Transverse colon (tissue), 4 donors: ENCODE data around the gene INAFM2. TPM values are rescaled to one million over a fixed set of nuclear protein-coding genes. Genes with fewer than 3 reads are reported as not detected.

Source experiments
- DNase-seq: peaks from one replicate; pipeline ENCODE4 v3.0.0-alpha.2; 2019
- H3K27ac ChIP-seq, 4 donors: fragments of 200-600 bp; sonication (generic); 2 replicates each; pipeline ENCODE4 v1.5.1; 2016 to 2018; ENCODE audit warnings: inconsistent platforms in 4 of 4
- H3K27me3 ChIP-seq: fragments of 200-600 bp; sonication (generic); 2 replicates; pipeline ENCODE4 v1.5.1; 2017; ENCODE audit warnings: inconsistent platforms
- H3K36me3 ChIP-seq, 4 donors: fragments of 200-600 bp; sonication (generic); 2 replicates each; pipeline ENCODE4 v1.5.1; 2017 to 2019; ENCODE audit warnings: inconsistent platforms in 4 of 4
- H3K4me1 ChIP-seq, 4 donors: fragments of 200-600 bp; sonication (generic); 2 replicates each; pipeline ENCODE4 v1.5.1; 2017 to 2020; ENCODE audit warnings: inconsistent platforms in 4 of 4
- H3K4me3 ChIP-seq, 4 donors: fragments of 200-600 bp; sonication (generic); 1 replicate in 1 of 4; 2 replicates in 3 of 4; pipeline versions ENCODE4 v1.5.1 to v1.6.1; 2017 to 2019; ENCODE audit warnings: inconsistent platforms in 4 of 4
- H3K9me3 ChIP-seq, 2 donors: fragments of 200-600 bp; sonication (generic); 2 replicates each; pipeline ENCODE4 v1.5.1; 2017 to 2019; ENCODE audit warnings: inconsistent platforms in 2 of 2
- CTCF ChIP-seq, 5 experiments: fragments of 200-600 bp in 3 of 5; fragments of 450-650 bp in 2 of 5; sonication (generic) in 3 of 5; IDR thresholded peaks; 1 replicate in 2 of 5; 2 replicates in 3 of 5; pipeline ENCODE4 v1.5.1; 2016 to 2017; ENCODE audit warnings: antibody characterized with exemption in 5 of 5, inconsistent platforms in 3 of 5, mild to moderate bottlenecking in 2 of 5, moderate library complexity in 1 of 5
- EP300 ChIP-seq: sonication (generic); formaldehyde crosslinking; IDR thresholded peaks from one replicate; pipeline ENCODE4 v1.6.1; 2017; ENCODE audit warnings: antibody characterized with exemption, low read depth
- POLR2A ChIP-seq: fragments of 450-650 bp; IDR thresholded peaks from one replicate; pipeline ENCODE4 v1.6.1; 2016; ENCODE audit warnings: antibody characterized with exemption, mild to moderate bottlenecking, moderate library complexity
- POLR2AphosphoS5 ChIP-seq, 3 donors: sonication (generic); formaldehyde crosslinking; IDR thresholded peaks; one replicate each; pipeline ENCODE4 v1.6.1; 2016; ENCODE audit warnings: antibody characterized with exemption in 3 of 3
- WGBS, 2 donors: methylation state at CpG; one replicate each; pipeline ENCODE4 v1.1.5; 2018; ENCODE audit warnings: low coverage in 1 of 2; 5-methylcytosine and 5-hydroxymethylcytosine counted together
- in situ Hi-C, 4 donors: fragments of 200-750 bp; cut with MboI; loops; one replicate each; pipeline versions ENCODE4 v1.15.0 to v1.15.1; 2017; ENCODE audit warnings: low sequenced_read_pairs in 3 of 4, low pct_ligation_motif_present in 1 of 4, low pct_unique_long_range_greater_than_20kb in 1 of 4
- intact Hi-C: fragments of 100-400 bp; cut with DNase I; formaldehyde crosslinking; loops from one replicate; pipeline ENCODE4 v1.15.1; 2023; ENCODE audit warnings: low total_unique reads
- total RNA-seq, 4 donors: library from RNA; depleted of rRNA; stranded (reverse); fragments of >200 nt; gene quantifications; one replicate each; pipeline ENCODE4 v1.1.0, GENCODE V29; 2016

Gene INAFM2
- total RNA-seq, 4 donors from 2014 or later: 14.5 to 62.1 (median 19.4) TPM

- no peaks in the 10 kb centered on the region for H3K36me3 ChIP-seq
- peak overlapping the region in 1 of 4 donors; percentile 3 for H3K4me3 ChIP-seq
- in situ Hi-C loops (no loop called here), intact Hi-C loops (no loop called here)
- DNase-seq: peak; percentile 10
- H3K27me3 ChIP-seq: no peaks in the 10 kb centered on the region
- WGBS, 2 donors: 80% methylated on average over 2 to 15 of the region's 15 CpGs
- H3K4me1 ChIP-seq: peaks cover 42 to 79% (median 73%) of the 10 kb centered on the region in 4 donors
- H3K9me3 ChIP-seq: no peaks in the 10 kb centered on the region
- TF ChIP-seq EP300 (no peak), CTCF (IDR thresholded peaks at IDR 0.05) (no peak), POLR2A (no peak), POLR2AphosphoS5 (IDR thresholded peaks at IDR 0.05) (no peak)
- H3K27ac ChIP-seq: peak overlapping the region; percentile 95 to 98 (median 96)
Measured at GRCh38 chr15:40346579-40347558, 23.4 kb downstream of the INAFM2 start.

- no peaks in the 10 kb centered on the region for H3K36me3 ChIP-seq
- peak overlapping the region; percentile 95 to 98 (median 96) for H3K27ac ChIP-seq
- no peaks in the 10 kb centered on the region for H3K27me3 ChIP-seq
- no peaks in the 10 kb centered on the region for H3K9me3 ChIP-seq
- H3K4me1 ChIP-seq: peaks cover 36 to 70% (median 66%) of the 10 kb centered on the region in 4 donors
- no peak overlapping the region for H3K4me3 ChIP-seq
- intact Hi-C loops (no loop called here), in situ Hi-C loops (no loop called here)
- TF ChIP-seq POLR2A: peak; percentile 61
- no peak for TF ChIP-seq CTCF (IDR thresholded peaks at IDR 0.05)
- peak; percentile 82 for TF ChIP-seq EP300
- TF ChIP-seq POLR2AphosphoS5 (IDR thresholded peaks at IDR 0.05): peak in 2 of 3 donors; percentile 68 to 84
- WGBS, 2 donors: 46% methylated on average over 10 of the region's 11 CpGs; no CpG with 5 or more reads in 1 of the 2 donors
- peak; percentile 89 for DNase-seq
Measured at GRCh38 chr15:40347559-40348473, 24.3 kb downstream of the INAFM2 start.

- in situ Hi-C loops (no loop called here), intact Hi-C loops (no loop called here)
- H3K4me1 ChIP-seq: peaks cover 30 to 63% (median 59%) of the 10 kb centered on the region in 4 donors
- no peak overlapping the region for H3K4me3 ChIP-seq
- no peaks in the 10 kb centered on the region for H3K27me3 ChIP-seq
- H3K36me3 ChIP-seq: no peaks in the 10 kb centered on the region
- H3K27ac ChIP-seq: peak overlapping the region; percentile 95 to 98 (median 96)
- H3K9me3 ChIP-seq: no peaks in the 10 kb centered on the region
- DNase-seq: no peak
- WGBS, 2 donors: 66% methylated on average over 5 of the region's 5 CpGs; no CpG with 5 or more reads in 1 of the 2 donors
- no peak for TF ChIP-seq EP300
- TF ChIP-seq POLR2A: no peak
- TF ChIP-seq POLR2AphosphoS5 (IDR thresholded peaks at IDR 0.05): no peak
- no peak for TF ChIP-seq CTCF (IDR thresholded peaks at IDR 0.05)
Measured at GRCh38 chr15:40348474-40348870, 25.0 kb downstream of the INAFM2 start.

DNA sequence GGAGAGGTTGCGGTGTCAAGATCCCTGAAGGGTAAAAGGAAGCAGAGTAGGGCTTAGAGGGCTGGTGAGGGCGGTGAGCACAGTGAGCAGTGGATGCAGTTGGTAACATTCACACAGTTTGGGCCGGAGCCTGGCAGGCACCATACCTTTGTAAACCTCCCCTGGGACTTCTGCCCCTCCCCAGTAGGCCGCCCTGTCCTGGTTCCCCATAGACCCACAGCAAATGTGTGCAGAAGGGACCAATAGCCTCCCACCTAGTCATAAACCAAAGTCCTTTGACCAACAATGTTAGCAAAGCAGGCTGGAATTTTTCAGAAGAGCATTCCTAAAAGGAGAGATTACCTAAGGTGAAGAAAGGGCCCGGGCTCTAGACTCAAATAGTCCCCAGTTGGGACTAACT lies 25.7 kb downstream of the INAFM2 start:
- Histone ChIP-seq H3K36me3 (no peaks in the 10 kb centered on the region), H3K9me3 (no peaks in the 10 kb centered on the region), H3K4me1 (peaks cover 24 to 61% (median 58%) of the 10 kb centered on the region in 4 donors), H3K27me3 (no peaks in the 10 kb centered on the region), H3K27ac (peak overlapping the region; percentile 95 to 98 (median 96)), H3K4me3 (no peak overlapping the region)
- in situ Hi-C loops (no loop called here), intact Hi-C loops (no loop called here)
- WGBS, 2 donors: 23 to 61% methylated on average over 3 to 5 of the region's 5 CpGs
- peak; percentile 75 for DNase-seq
- TF ChIP-seq CTCF (IDR thresholded peaks at IDR 0.05) (no peak), POLR2AphosphoS5 (IDR thresholded peaks at IDR 0.05) (peak; percentile 17 to 65 (median 58)), EP300 (peak; percentile 46), POLR2A (peak; percentile 53)
